Measurements from ENCODE around the gene FXYD7. TPM values are rescaled to one million over a fixed set of nuclear protein-coding genes. Genes with fewer than 3 reads are reported as not detected.
"Not testable (repeated sequence)": the region's sequence is repeated elsewhere in the genome, so short reads cannot be mapped to it uniquely, and the experiment has no call there.

Gene FXYD7
- total RNA-seq, 1 donor = not detected

DNA sequence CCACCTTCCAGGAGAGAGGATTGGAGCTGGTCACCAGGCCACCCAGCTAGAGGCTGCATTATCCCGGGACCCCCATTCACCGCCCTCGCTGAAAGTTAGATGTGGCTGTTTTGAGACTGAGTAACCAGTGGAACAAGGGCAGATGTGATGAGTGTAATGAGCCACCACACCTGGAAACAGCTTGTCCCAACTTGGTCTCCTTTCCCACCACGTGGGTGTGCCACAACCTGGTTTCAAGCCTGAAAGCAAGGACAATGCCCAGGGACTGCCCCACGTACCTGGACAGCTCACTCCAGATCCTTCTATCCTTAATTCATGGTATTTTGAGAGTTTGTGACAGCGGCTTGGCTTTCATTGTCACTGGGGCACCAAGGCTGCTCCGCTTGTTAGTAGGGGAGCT is 15.2 kb upstream of the FXYD7 start:
- no peak for DNase-seq (ENCODE audit: low read depth)
- no peak overlapping the region for H3K4me3 ChIP-seq (ENCODE audit: low read depth, low read length)
- TF ChIP-seq, protein P1, sequence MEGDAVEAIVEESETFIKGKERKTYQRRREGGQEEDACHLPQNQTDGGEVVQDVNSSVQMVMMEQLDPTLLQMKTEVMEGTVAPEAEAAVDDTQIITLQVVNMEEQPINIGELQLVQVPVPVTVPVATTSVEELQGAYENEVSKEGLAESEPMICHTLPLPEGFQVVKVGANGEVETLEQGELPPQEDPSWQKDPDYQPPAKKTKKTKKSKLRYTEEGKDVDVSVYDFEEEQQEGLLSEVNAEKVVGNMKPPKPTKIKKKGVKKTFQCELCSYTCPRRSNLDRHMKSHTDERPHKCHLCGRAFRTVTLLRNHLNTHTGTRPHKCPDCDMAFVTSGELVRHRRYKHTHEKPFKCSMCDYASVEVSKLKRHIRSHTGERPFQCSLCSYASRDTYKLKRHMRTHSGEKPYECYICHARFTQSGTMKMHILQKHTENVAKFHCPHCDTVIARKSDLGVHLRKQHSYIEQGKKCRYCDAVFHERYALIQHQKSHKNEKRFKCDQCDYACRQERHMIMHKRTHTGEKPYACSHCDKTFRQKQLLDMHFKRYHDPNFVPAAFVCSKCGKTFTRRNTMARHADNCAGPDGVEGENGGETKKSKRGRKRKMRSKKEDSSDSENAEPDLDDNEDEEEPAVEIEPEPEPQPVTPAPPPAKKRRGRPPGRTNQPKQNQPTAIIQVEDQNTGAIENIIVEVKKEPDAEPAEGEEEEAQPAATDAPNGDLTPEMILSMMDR (IDR thresholded peaks at IDR 0.05; ENCODE audit: insufficient read depth, low read length) = no peak

DNA sequence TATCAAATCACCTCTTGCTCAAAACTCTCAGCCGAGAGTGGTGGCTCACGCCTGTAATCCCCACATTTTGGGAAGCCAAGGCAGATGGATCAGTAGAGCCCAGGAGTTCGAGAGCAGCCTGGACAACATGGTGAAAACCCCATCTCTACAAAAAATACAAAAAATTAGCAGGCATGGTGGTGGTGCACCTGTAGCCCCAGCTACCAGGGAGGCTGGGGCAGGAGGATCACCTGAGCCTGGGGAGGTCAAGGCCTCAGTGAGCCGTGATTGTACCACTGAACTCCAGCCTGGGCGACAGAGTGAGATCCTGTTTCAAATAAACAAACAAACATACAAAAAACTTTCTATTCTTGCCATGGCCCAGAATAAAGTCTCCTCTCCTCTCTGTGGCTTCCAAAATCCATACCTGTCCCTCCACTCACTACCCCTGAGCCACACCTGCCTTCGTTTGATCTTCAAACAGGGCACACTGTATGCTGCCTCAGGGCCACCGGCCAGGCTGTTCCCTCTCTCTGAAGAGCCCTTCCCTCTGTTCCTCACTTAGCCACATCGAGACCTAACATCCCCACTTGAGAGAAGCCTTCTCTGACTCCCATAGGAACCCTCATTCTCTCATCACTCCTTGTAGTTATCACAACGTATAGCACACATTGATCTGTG is 14.5 kb upstream of the FXYD7 start:
- no peak overlapping the region for H3K4me3 ChIP-seq (ENCODE audit: low read depth, low read length)
- TF ChIP-seq, protein P1 (IDR thresholded peaks at IDR 0.05; ENCODE audit: insufficient read depth, low read length) = no peak
- DNase-seq (ENCODE audit: low read depth) = no peak

DNA sequence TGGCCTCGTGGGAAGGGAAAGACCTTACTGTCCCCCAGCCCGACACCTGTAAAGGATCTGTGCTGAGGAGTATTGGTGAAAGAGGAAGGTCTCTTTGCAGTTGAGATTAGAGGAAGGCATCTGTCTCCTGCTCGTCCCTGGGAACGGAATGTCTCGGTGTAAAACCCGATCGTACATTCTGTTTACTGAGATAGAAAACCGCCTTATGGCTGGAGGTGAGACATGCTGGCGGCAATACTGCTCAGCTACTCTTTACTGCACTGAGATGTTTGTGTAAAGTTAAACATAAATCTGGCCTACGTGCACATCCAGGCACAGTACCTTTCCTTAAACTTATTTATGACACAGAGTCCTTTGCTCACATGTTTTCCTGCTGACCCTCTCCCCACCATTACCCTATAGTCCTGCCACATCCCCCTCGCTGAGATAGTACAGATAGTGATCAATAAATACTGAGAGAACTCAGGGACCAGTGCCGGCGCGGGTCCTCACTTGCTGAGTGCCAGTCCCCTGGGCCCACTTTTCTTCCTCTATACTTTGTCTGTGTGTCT is 13.3 kb upstream of the FXYD7 start:
- DNase-seq (ENCODE audit: low read depth); H3K4me3 ChIP-seq (ENCODE audit: low read depth, low read length): not testable (repeated sequence)

DNA sequence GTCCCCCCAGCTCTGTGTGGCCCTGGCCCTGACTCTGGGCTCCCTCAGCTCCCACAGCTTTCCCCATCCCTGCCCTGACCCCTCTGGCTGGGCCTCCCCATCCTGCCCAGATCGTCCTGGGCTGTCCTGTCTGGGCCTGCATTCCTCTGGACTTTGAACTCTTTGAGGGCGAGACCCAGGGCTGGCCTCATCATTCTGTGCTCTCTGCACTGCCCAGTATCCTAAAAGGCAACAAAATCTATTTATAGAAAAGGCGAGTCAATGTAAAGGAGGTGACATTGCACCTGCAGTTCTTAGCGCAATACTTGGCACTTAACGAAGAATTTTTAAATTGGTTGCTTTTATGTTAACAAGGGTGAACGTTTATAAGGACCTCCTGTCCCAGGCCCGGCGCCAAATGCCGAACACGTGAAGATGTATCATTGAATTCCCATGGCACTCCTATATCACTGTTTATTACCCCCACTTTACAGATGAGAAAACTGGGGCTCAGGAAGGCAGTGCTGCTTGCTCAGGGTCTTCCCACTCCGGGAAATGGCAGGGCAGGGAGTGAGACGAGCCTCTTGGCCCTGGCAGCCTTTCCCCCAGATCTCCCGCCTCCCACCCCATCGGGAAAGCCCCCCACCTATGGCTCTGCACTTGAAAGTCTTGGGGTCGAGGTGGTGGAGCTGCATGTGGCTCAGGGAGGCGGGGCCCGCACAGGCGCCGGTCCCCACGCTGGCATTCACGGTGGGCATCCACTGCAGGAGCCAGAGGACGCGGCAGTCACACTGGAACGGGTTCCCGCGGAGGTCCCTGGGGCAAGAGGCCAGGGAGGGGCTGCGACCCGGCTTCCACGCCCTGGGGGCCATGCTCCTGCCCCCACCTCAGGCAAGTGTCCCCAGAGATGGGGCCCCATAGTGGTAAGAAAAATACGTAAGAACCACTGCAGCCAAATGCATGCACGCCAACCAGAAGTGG is 12.0 kb upstream of the FXYD7 start:
- H3K4me3 ChIP-seq (ENCODE audit: low read depth, low read length) = no peak overlapping the region
- DNase-seq (ENCODE audit: low read depth) = no peak
- TF ChIP-seq, protein P1 (IDR thresholded peaks at IDR 0.05; ENCODE audit: insufficient read depth, low read length) = no peak

DNA sequence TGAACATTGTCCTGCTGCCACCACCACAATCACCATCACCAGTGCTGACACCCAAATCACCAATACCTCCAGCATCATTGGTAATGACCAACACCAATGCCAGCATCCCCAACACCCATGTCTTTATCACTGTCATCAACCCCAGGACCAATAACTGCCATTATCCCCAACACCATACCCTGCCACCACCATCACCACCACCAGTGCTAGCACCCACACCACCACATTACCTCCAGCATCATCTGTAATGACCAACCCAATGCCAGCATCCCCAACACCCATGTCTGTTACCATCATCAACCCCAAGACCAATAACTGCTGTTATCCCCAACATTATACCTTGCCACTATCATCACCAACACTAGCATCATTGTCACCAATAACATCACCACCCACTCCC is 10.8 kb upstream of the FXYD7 start:
- no peak overlapping the region for H3K4me3 ChIP-seq (ENCODE audit: low read depth, low read length)
- TF ChIP-seq, protein P1 (IDR thresholded peaks at IDR 0.05; ENCODE audit: insufficient read depth, low read length) = no peak
- DNase-seq (ENCODE audit: low read depth) = no peak

DNA sequence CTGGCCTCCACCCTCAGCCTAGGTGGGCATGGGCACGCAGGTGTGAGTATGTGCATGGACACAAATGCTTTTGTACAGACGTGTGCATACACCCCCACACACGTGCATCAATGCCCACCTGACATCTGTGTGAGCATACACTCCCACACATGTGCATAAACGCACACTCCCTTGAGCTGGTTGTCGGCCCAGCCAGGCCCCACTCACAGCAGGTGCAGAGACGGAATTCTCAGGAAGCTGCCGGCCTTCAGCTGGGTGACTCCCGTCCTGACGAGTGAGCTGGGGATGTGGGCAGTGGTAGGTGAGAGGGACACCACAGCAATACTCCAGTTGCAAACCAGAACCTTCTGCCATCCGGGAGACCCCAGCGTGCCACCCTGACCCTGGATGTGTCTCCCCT is 9.2 kb upstream of the FXYD7 start:
- no peak overlapping the region for H3K4me3 ChIP-seq (ENCODE audit: low read depth, low read length)
- TF ChIP-seq, protein P1 (IDR thresholded peaks at IDR 0.05; ENCODE audit: insufficient read depth, low read length) = no peak
- DNase-seq (ENCODE audit: low read depth) = no peak

All from fibroblast of the aortic adventitia (primary cell).